GM12891 (cell line): ENCODE data around the gene OR51F2.

ENCODE experiments used
- POLR2A ChIP-seq: IDR thresholded peaks from 2 replicates; pipeline ENCODE4 v1.6.1; 2011; ENCODE audit warnings: low read depth, low read length, control low read depth
- POLR2AphosphoS5 ChIP-seq: IDR thresholded peaks from 2 replicates; pipeline ENCODE4 v1.6.1; 2011; ENCODE audit warnings: low read depth, low read length, control low read depth
- SPI1 ChIP-seq: IDR thresholded peaks from 2 replicates; pipeline ENCODE4 v1.6.1; 2011; ENCODE audit warnings: low read depth, low read length, control low read depth

GRCh38 chr11:4825132-4825531 lies 4.0 kb downstream of the OR51F2 start:
- TF ChIP-seq POLR2AphosphoS5 (no peak), SPI1 (no peak), POLR2A (no peak)
